ENCODE data around the gene MEGF9. TPM values are rescaled to one million over a fixed set of nuclear protein-coding genes. Genes with fewer than 3 reads are reported as not detected.
A peak's percentile ranks its signal among the peaks of the same experiment; 100 is the strongest.

The MEGF9 gene
- total RNA-seq, 2 experiments from 2014 or later: 5.1 to 10.2 TPM

DNA sequence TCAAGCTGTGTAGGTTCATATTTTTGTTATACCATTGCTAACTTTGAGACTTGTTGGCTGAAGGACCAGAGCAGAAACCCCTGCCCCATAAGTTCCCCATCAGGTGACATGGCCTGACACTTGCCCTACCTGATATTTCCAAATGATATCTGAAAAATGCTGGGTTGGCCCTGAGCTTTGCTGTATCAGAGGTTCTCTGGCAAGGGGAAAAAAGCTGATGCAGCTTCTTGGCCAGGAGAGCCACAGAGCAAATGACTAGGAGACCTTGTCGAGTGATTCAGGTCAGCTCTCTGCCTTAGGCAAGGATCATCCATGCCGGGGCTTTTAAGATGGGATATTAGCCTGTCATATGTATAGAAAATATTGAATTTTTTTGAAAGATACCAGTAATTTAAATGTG, 2.9 kb upstream of the MEGF9 start:
- Histone ChIP-seq H3K79me2 (ENCODE audit: insufficient read depth, low read depth, low read length) (peaks cover 11% of the 10 kb centered on the region; the same call in 1 of the 2 replicates), H3K9me3 (ENCODE audit: low read length) (no peaks in the 10 kb centered on the region), H3K9me2 (ENCODE audit: insufficient read depth, low read length) (no peaks in the 10 kb centered on the region), H3K27ac (ENCODE audit: low read depth, low read length, poor library complexity, severe bottlenecking) (no peak overlapping the region), H4K20me1 (ENCODE audit: insufficient read depth, low read length) (0 out of 2 replicates have a peak, but pooled peaks cover 3% of the 10 kb centered on the region), H2AFZ (ENCODE audit: low read length) (no peak overlapping the region), H3K4me3 (ENCODE audit: low read depth, low read length, poor library complexity, severe bottlenecking) (no peak overlapping the region), H3K36me3 (ENCODE audit: insufficient read depth, low read length) (no peaks in the 10 kb centered on the region), H3K4me1 (ENCODE audit: insufficient read depth, low read length, poor library complexity, severe bottlenecking) (peaks cover 20% of the 10 kb centered on the region), H3K4me2 (ENCODE audit: low read length) (no peak overlapping the region)
- intact Hi-C loops (cut with micrococcal nuclease; ENCODE audit: unreplicated experiment): loop anchor here (10.0 kb wide), 1 partner anchor 92 kb away; no protein-coding TSS in a partner anchor
- ChIA-PET CTCF (ENCODE audit: unreplicated experiment) (interaction anchor here (0.9 kb wide), 1 partner anchor 19 kb away, joined by 4 read pairs; no protein-coding TSS in a partner anchor), POLR2A (interaction anchor here (0.6 to 1.8 kb wide), 6 partner anchors 15 to 472 kb away, joined by 3 to 4 read pairs (median 3); no protein-coding TSS in a partner anchor)
- DNase-seq (ENCODE audit: low spot score): no peak
- no TSS peak for BruUV-seq (replicated peaks)
- TF ChIP-seq EZH2phosphoT487 (IDR thresholded peaks at IDR 0.05; ENCODE audit: borderline replicate concordance, low read depth, low read length): no peak
- TF ChIP-seq, protein P1, sequence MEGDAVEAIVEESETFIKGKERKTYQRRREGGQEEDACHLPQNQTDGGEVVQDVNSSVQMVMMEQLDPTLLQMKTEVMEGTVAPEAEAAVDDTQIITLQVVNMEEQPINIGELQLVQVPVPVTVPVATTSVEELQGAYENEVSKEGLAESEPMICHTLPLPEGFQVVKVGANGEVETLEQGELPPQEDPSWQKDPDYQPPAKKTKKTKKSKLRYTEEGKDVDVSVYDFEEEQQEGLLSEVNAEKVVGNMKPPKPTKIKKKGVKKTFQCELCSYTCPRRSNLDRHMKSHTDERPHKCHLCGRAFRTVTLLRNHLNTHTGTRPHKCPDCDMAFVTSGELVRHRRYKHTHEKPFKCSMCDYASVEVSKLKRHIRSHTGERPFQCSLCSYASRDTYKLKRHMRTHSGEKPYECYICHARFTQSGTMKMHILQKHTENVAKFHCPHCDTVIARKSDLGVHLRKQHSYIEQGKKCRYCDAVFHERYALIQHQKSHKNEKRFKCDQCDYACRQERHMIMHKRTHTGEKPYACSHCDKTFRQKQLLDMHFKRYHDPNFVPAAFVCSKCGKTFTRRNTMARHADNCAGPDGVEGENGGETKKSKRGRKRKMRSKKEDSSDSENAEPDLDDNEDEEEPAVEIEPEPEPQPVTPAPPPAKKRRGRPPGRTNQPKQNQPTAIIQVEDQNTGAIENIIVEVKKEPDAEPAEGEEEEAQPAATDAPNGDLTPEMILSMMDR (conservative IDR thresholded peaks at IDR 0.05; ENCODE audit: low read length): no peak

- DNase-seq (ENCODE audit: low spot score): no peak
- Histone ChIP-seq H3K4me2 (ENCODE audit: low read length) (no peak overlapping the region), H3K27ac (ENCODE audit: low read depth, low read length, poor library complexity, severe bottlenecking) (no peak overlapping the region), H3K9me2 (ENCODE audit: insufficient read depth, low read length) (no peaks in the 10 kb centered on the region), H4K20me1 (ENCODE audit: insufficient read depth, low read length) (0 out of 2 replicates have a peak, but pooled peaks cover 3% of the 10 kb centered on the region), H2AFZ (ENCODE audit: low read length) (no peak overlapping the region), H3K4me1 (ENCODE audit: insufficient read depth, low read length, poor library complexity, severe bottlenecking) (peaks cover 27% of the 10 kb centered on the region), H3K36me3 (ENCODE audit: insufficient read depth, low read length) (no peaks in the 10 kb centered on the region), H3K4me3 (ENCODE audit: low read depth, low read length, poor library complexity, severe bottlenecking) (no peak overlapping the region), H3K79me2 (ENCODE audit: insufficient read depth, low read depth, low read length) (peaks cover 14% of the 10 kb centered on the region; the same call in 1 of the 2 replicates), H3K9me3 (ENCODE audit: low read length) (no peaks in the 10 kb centered on the region)
- TF ChIP-seq, protein P1 (conservative IDR thresholded peaks at IDR 0.05; ENCODE audit: low read length): no peak
- TF ChIP-seq EZH2phosphoT487 (IDR thresholded peaks at IDR 0.05; ENCODE audit: borderline replicate concordance, low read depth, low read length): no peak
- ChIA-PET CTCF (ENCODE audit: unreplicated experiment) (no interaction called here), POLR2A (interaction anchor here (0.5 to 1.0 kb wide), 3 partner anchors 64 to 472 kb away, joined by 3 read pairs; no protein-coding TSS in a partner anchor)
- intact Hi-C loops (cut with micrococcal nuclease; ENCODE audit: unreplicated experiment): loop anchor here (10.0 kb wide), 1 partner anchor 92 kb away; no protein-coding TSS in a partner anchor
- BruUV-seq (replicated peaks): no TSS peak
These were observed 2.2 kb upstream of the MEGF9 start for GRCh38 chr9:120716483-120716882.

GRCh38 chr9:120715389-120715924, 1.2 kb upstream of the MEGF9 start:
- POLR2A ChIA-PET: interaction anchor here (0.6 to 1.3 kb wide), 4 partner anchors 13 to 185 kb away, joined by 3 to 4 read pairs (median 3); no protein-coding TSS in a partner anchor
- Histone ChIP-seq H3K27ac (ENCODE audit: low read depth, low read length, poor library complexity, severe bottlenecking) (no peak overlapping the region), H3K4me1 (ENCODE audit: insufficient read depth, low read length, poor library complexity, severe bottlenecking) (peaks cover 37% of the 10 kb centered on the region), H3K9me3 (ENCODE audit: low read length) (no peaks in the 10 kb centered on the region), H4K20me1 (ENCODE audit: insufficient read depth, low read length) (0 out of 2 replicates have a peak, but pooled peaks cover 3% of the 10 kb centered on the region), H3K79me2 (ENCODE audit: insufficient read depth, low read depth, low read length) (peaks cover 24% of the 10 kb centered on the region; the same call in 1 of the 2 replicates), H3K4me3 (ENCODE audit: low read depth, low read length, poor library complexity, severe bottlenecking) (peak overlapping the region; percentile 86), H3K36me3 (ENCODE audit: insufficient read depth, low read length) (no peaks in the 10 kb centered on the region), H2AFZ (ENCODE audit: low read length) (peak overlapping the region; percentile 79; the same call in 1 of the 2 replicates), H3K4me2 (ENCODE audit: low read length) (peak overlapping the region; percentile 88), H3K9me2 (ENCODE audit: insufficient read depth, low read length) (no peaks in the 10 kb centered on the region)
- no peak for DNase-seq (ENCODE audit: low spot score)
- no peak for TF ChIP-seq EZH2phosphoT487 (IDR thresholded peaks at IDR 0.05; ENCODE audit: borderline replicate concordance, low read depth, low read length)
- TF ChIP-seq, protein P1 (conservative IDR thresholded peaks at IDR 0.05; ENCODE audit: low read length): no peak
- intact Hi-C loops (cut with micrococcal nuclease; ENCODE audit: unreplicated experiment): loop anchor here (10.0 kb wide), 1 partner anchor 91 kb away; no protein-coding TSS in a partner anchor
- CTCF ChIA-PET (ENCODE audit: unreplicated experiment): no interaction called here
- no TSS peak for BruUV-seq (replicated peaks)

All from OCI-LY7 (cell line).